ENCODE data around the gene TBC1D10B. TPM values are rescaled to one million over a fixed set of nuclear protein-coding genes. Genes with fewer than 3 reads are reported as not detected.
A peak's percentile ranks its signal among the peaks of the same experiment; 100 is the strongest.

TBC1D10B gene
- total and polyA plus RNA-seq, 2 donors (not counting 1 experiment from before 2014, with no cell fraction given): 23.5 to 58.0 TPM

DNA sequence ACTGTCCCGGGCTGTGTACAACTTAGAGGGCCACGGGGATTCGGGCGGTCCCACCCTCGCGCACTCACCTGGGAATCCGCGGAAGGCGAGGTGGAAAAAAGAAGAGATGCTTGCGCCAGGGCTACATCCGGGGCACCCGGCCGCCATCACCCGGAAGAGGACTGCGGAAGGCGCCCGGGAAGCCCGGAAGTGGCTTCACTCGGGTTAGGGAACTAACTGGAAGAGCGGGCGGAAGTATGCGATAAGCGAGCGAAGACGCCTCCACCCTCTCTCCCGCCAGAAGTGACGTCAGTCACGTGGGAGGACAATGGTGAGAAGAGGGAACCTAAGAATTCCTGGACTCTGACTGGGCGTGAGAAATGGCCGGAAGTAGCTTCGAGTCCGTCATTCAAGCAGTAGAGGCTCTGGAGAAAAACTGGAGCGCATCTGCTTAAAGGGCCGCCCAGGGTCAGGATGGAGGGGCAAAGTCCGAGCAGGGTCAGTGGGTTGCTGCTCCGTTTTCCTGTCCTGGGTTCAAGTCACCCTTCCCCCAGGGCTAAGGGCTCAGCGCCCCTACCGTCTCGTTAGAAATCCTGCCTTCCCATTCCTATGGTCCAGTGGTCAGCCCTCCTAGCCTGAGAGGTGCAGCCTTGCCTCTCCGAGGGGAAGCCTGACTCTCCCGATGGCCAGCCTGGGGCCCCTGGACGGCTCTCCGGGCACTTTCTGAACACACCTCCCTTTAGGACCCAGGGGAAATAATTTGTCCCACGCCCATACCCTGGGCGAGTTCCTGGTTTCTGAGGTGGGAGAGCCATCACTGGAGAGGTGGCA is 14.9 kb downstream of the TBC1D10B start, which contains the start of gene CD2BP2:
Gene CD2BP2 (minus strand): TSS at position 165 of the 810 bp plus-strand sequence. CDS start 627 bp downstream, outside the sequence.
- H3K9ac ChIP-seq (ENCODE audit: low read length): peak within 1 kb of the TSS; percentile 92
- Mint-ChIP-seq H3K27me3 (no peaks in the 10 kb centered on the region), H3K9me3 (ENCODE audit: insufficient read depth) (no peaks in the 10 kb centered on the region), H3K4me3 (peak within 1 kb of the TSS; percentile 92), H3K4me1 (peaks cover 42% of the 10 kb centered on the region), H3K27ac (peak within 1 kb of the TSS; percentile 95)
- peaks cover 20 to 34% of the 10 kb centered on the region in 2 donors for H3K4me1 ChIP-seq (ENCODE audit: control insufficient read depth in 2 of 2, insufficient read depth in 2 of 2, low read length in 2 of 2)
- TF ChIP-seq, protein P1, sequence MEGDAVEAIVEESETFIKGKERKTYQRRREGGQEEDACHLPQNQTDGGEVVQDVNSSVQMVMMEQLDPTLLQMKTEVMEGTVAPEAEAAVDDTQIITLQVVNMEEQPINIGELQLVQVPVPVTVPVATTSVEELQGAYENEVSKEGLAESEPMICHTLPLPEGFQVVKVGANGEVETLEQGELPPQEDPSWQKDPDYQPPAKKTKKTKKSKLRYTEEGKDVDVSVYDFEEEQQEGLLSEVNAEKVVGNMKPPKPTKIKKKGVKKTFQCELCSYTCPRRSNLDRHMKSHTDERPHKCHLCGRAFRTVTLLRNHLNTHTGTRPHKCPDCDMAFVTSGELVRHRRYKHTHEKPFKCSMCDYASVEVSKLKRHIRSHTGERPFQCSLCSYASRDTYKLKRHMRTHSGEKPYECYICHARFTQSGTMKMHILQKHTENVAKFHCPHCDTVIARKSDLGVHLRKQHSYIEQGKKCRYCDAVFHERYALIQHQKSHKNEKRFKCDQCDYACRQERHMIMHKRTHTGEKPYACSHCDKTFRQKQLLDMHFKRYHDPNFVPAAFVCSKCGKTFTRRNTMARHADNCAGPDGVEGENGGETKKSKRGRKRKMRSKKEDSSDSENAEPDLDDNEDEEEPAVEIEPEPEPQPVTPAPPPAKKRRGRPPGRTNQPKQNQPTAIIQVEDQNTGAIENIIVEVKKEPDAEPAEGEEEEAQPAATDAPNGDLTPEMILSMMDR (IDR thresholded peaks at IDR 0.05): no peak
- TF ChIP-seq EZH2 (IDR thresholded peaks at IDR 0.05; ENCODE audit: borderline replicate concordance, insufficient read depth, low read depth, low read length, poor library complexity, severe bottlenecking): no peak
- peak within 1 kb of the TSS; percentile 94 for H2AFZ ChIP-seq (ENCODE audit: insufficient read depth, low read depth, low read length, poor library complexity, severe bottlenecking)
- POLR2A ChIA-PET: interaction anchor here (0.6 to 2.8 kb wide), 11 partner anchors 14 to 1516 kb away, joined by 3 to 11 read pairs (median 4); partner anchors contain the start of genes SEPTIN1 and TBC1D10B
- ATAC-seq (ENCODE audit: low read depth) (peak; percentile 88), DNase-seq (peak; percentile 95)
- intact Hi-C loops (cut with micrococcal nuclease): loop anchor here (1.0 kb wide), 4 partner anchors 15 to 40 kb away; partner anchors contain the start of genes TBC1D10B and ZNF48
- peak within 1 kb of the TSS; percentile 93 for H3K4me2 ChIP-seq (replicated peaks; ENCODE audit: low read depth, low read length, poor library complexity, severe bottlenecking)
- 2% methylated on average over 45 of the region's 45 CpGs for WGBS (ENCODE audit: insufficient coverage)
- peaks cover 0 to 49% of the 10 kb centered on the region in 2 experiments for H3K36me3 ChIP-seq (replicated peaks in 1 of 2; ENCODE audit: control extremely low read depth in 1 of 2, control insufficient read depth in 1 of 2, extremely low read depth in 1 of 2, insufficient read depth in 2 of 2, low read length in 1 of 2)
- H3K27me3 ChIP-seq (replicated peaks in 1 of 4; ENCODE audit: control extremely low read depth in 1 of 4, control insufficient read depth in 3 of 4, insufficient read depth in 4 of 4, low read length in 3 of 4): no peaks in the 10 kb centered on the region
- H4K20me1 ChIP-seq (ENCODE audit: control insufficient read depth, insufficient read depth, low read length, poor library complexity, severe bottlenecking): peaks cover 12% of the 10 kb centered on the region
- peak within 1 kb of the TSS; percentile 82 to 99 (median 92) for H3K4me3 ChIP-seq (ENCODE audit: control extremely low read depth in 1 of 5, extremely low read depth in 1 of 5, insufficient read depth in 1 of 5, low read depth in 2 of 5, low read length in 4 of 5)
- CTCF ChIA-PET: interaction anchor here (1.1 to 1.6 kb wide), 2 partner anchors 16 to 54 kb away, joined by 3 to 4 read pairs; no protein-coding TSS in a partner anchor
- H3K27ac ChIP-seq (ENCODE audit: low read length in 2 of 2): peak within 1 kb of the TSS; percentile 84 to 94
- no peaks in the 10 kb centered on the region for H3K9me3 ChIP-seq (ENCODE audit: control extremely low read depth in 1 of 3, control insufficient read depth in 2 of 3, insufficient read depth in 1 of 3, low read length in 2 of 3)
- peaks cover 44% of the 10 kb centered on the region for H3K79me2 ChIP-seq (ENCODE audit: control insufficient read depth, insufficient read depth, low read length)
